ENCODE data around the gene PHF21B.
"Not testable (repeated sequence)": the region's sequence is repeated elsewhere in the genome, so short reads cannot be mapped to it uniquely, and the experiment has no call there.

The PHF21B gene

DNA sequence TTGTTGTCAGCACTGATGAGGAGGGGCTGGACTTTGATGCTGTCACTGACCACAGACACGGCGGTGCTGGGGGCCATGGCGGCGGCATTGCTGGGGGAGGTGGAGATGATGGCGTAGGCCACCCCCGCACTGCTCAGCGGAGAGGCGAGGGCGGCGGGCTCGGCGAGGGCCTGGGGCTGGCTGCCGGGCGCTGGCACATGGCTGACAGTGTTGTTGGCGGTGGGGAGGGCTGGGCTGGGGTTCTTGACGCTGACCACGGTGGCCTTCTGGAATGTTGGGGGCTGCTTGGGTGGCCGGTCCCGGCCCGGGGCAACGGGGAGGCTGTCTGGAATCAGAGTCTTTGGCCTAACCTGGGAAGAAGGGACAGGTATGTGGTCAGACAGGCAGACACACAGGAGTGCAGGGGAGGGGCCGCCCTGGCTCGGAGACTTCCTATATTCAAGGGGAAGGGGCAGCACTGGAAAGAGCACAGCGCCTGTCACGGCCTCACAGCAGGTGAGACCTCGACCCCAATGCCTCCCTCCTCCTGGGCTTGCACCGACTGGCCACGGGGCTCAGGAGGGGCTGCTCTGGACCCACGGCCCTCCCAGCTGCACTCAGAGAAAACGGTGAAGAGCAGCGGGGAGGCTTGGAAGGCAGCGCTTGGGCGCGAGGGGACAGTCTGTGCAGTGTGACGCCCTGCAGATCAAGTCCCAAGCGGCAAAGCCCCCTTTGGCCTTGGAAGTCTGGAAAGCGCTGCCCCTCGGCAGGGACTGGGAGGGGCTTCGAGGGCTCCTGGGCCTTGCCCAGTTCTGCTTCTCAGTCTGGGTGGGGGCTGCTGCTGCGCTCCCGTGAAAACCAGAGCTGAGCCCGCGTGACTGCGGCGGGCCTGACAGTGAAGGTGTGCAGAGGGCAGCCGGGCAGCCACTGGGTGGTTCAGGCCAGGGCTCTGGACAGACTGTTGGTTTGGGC lies 93.2 kb downstream of the PHF21B start:
- DNase-seq: no peak

DNA sequence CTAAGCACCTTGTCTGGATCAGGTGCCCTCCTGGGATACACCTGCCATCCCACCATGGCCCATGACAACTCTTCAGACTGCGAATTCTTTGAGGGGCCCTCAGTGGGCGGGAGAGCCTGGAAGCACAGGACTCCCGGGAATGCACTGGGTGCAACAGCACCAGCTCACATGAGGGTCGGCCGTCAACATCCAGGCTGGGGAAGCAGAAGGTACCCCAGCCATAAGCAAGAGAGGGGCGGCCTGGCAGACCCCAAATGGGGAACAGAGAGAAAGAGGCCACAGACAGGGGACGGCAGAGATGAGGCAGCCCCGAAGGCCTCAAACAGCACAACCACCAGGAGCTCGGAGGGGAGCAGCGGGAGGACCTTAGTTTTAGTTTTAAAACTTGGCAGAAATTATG lies 94.4 kb downstream of the PHF21B start:
- no peak for DNase-seq

DNA sequence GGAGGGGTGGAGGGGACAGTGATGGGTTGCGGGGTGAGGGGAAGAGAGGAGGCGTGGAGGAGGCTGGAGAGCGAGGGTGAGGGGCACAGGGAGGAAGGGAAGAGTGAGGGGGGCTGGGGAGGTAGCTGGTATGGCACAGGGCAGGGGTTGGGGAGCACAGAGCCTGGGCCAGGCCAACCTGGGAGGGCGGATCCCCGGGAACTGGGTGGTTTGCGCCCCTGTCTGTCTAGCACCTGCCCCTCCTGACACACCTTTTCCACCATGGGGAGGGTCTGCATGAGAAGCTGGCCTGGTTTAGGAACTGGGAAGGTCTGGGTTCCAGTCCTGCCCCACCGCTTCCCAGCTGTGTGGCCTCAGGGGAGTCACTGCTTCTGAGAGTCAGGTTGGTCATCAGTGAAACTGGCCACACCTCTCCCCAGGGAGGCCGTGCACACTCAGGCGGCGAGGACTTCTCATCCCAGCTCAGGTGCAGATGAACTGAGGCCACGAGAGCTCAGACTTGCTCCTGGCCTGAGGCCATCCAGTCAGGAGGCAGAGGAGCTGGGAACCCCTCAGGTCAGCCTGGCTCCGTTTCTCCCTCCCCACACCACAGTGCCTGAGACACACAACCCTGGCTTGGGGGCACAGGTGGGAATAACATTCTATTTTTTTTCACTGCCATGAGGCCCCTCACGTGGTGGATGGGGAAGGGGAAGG lies 95.6 kb downstream of the PHF21B start:
- DNase-seq: no peak

DNA sequence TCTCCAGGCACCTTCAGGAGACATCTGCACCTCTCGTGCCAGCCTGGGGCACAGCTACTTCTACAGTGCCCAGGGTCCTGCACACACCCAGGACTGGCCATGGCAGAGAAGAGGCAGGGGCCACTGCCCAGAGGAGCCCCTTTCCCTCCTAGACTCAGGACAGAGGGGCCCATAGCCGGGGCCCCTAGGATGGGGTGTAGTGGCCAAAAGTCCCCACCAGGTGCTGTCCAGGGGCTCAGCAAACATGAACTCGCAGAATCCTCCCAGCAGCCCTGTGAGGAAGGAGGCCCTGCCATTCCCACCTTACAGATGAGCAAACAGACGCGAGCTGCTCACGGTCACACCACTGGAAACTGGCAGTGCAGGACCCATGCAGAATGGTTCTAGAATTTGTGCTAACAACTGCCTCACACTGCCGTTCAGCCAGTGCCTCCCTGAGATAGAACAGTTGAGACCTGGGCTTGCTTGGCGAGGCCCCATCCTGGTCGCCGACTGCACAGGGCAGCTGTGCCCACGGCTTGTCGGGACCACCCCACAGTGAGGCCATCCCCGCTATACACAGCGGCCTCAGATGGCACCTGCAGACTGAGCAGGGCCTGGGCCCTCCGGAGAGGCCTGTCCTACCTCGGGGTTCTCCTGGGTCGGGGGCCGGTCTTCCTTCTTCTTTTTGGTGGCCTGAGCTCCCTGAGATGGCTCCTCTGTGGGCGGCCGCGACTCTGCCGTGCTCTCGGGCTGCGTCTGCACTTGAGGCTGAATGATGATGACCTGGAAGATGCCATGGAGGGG lies 96.4 kb downstream of the PHF21B start:
- DNase-seq: no peak

DNA sequence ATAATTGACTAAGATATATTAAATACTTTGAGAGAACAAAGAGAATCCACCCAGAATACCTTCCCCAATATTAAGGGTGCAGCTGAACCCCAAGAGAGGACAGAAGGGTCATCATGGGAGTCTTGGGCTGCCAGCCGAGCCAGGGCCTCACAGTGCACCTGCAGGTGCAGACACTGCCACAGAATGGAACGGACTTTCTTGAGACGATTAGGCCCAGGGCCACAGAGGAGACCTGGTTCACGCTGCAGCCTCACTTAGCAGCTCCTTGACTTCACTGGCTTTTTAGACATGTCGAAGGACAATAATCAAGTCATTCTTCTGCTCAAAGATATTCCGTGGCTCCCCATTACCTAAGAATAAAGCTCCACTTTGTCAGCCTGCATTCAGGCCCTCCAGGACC lies 100.6 kb downstream of the PHF21B start:
- no peak for DNase-seq

DNA sequence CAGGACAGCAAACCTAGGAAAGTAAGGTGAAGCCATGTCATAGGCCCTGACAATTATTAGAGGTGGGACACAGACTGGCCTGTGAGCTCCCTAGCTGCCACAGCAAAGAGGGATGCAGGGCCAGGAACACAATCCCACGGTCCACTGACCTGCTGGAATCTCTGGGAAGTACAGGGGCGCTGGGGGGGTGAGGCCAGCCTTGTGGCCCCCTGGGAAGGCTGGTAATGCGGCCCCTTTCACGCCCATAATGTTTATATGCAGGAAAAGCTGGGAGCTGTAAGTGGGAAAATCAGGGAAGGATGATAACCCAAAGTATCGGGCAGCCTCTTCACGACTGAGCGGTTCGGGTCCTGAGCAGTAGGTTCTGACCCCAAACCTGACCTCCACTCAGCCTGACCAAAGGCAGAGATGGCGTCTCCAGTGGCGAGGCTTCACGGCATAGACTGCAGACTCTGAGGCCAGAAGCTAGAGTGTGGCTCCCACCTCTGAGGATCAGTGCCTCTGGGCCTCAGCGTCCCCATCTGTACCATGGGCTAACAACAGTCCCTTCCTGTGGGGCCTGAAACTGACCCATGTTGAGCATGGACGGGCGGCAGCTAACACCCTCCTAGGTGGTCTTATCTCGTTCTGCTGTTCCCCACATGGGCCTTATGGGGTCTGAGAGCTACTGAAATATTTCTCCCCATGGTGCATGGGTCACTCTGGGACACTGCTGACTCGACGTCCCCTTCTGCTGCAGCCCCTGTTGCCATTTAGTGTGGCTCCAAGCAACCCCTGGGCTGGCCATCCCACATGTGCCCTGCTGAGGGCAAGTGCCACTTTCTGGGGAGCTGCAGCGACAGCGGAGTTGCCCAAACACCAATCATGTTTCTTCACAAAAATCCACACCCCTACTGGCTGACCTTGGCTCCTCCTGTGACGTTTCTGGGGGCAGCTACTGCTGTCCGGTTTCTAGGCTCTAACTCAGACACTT lies 101.8 kb downstream of the PHF21B start:
- DNase-seq: no peak

DNA sequence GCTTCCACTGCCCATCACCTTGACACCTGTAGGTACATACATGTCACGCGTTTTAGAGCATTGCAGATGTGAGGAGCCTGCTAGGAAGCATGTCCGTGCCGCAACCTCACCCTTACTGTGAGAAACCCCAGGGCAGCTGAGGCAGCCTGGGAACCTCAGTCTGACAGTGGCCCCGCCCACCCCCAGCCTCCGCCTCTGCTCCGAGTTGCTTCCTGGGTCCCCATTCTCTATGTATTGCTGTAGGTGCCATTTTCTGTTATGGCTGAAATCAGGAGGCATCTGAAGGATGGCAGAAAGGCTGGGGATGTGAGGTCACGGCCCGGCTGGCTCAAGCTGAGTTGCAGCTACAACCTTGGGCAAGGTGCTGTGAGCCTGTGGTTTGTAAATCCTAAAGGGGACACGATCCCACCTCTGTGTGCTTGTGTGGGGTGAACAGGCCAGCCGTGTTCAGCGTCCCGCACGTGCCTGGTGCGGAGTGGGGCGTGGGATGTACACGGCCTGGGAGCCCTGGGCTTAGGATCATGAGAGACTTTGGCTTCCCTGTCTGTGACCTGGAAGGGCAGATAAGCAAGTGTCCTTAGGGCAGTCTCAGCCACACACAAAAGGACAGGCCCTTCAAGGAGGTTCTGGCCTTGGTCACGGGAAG lies 102.7 kb downstream of the PHF21B start:
- DNase-seq: no peak

DNA sequence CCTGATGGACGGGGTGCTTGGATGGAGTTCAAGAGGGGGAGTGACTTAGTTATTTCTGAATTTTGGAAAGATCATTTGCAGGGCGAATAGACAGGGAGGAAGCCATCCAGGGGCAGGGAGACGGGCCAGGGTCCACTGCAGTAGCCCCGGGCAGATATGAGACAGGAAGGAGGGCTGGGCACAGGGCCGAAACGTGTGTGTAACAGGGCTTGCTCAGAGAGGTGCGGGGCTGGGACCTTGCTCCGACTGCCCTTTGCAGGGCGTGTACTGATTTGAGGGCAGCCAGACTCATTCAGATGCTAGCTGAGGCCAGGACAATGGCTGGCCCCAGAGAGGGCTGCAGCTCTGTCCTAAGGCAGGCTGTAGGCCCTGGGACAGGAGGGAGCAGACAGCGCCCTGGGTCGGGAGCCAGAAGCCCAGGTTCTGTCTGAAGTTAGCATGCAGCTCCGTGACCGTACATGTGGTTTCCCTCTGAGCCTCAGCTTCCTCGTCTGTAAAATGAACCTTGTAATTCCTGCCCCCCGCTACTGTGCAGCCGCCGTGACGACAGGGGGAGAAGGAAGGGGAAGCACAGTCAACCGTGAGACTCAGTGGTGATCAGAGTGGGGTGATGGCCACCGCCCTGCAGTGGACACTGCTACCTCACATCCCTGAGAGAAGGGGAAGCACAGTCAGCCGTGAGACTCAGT lies 103.4 kb downstream of the PHF21B start:
- no peak for DNase-seq

DNA sequence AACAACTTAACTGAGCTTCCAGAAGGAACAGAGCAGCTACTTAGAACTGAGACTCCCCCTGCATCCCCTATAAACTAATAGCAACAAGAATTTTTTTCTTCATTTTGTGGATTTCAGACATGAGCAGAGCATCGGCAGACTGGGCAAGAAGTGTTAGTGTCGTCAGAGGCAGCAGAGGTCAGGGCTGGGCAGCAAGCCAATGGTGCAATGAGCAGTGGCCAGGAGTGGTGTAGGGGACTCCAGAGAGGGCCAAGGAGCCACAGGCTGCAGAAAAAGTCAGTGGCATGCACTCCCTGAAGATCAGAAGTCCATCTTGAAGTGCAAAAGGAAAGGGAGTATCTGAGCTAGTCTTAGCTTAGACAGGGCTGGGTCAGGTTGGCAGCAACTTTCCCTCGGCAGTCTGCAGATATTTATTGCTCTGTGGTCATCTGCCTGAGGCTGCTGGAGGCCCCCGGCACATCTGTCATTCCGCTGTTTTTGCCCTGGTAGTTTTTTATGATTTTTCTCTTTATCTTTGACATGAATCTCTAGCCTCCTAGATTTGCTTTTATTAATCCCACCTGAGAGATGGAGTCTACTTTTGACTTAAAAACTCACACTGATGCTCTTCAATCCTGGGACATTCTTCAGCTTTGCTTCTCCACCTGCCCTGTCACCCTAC lies 105.2 kb downstream of the PHF21B start:
- not testable (repeated sequence) for DNase-seq

DNA sequence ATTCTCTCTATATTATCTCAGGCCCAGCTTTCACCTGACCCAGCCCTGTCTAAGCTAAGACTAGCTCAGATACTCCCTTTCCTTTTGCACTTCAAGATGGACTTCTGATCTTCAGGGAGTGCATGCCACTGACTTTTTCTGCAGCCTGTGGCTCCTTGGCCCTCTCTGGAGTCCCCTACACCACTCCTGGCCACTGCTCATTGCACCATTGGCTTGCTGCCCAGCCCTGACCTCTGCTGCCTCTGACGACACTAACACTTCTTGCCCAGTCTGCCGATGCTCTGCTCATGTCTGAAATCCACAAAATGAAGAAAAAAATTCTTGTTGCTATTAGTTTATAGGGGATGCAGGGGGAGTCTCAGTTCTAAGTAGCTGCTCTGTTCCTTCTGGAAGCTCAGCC lies 106.6 kb downstream of the PHF21B start:
- DNase-seq: not testable (repeated sequence)

DNA sequence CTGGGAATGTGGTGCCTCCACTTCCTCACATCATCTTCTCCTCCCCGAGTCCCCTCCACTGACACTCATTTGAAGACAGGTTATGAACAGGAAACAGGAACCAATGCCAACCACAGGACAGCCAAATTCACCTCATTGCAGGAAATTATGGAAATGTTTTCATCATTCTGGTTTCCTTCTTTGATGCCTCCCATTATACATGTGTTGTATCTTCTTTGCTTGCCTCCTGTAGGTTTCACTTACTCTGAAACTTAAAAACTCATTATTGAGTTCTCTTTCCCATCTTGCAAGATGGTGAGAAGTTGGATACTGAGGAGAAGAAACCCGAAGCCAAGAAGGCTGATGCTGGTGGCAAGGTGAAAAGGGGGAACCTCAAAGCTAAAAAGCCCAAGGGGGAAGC lies 108.5 kb downstream of the PHF21B start:
- no peak for DNase-seq

DNA sequence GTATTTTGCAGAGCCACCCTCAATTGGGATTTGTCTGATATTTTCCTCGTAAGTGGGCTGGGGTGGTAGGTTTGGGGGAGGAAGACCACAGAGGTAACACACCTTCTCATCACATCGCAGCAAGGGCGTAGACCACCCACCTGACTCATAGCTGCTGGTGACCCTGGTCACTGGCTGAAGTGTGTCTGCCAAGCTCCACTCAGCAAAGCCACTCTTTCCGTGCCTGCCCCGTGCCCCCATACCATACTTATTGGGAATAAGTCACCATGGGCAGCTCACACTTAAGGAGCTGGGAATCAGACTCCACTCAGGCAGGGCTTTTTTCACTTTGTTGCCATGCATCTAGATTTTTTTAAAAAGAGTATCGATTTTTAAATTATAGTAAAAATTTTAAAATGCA lies 111.6 kb downstream of the PHF21B start:
- DNase-seq: no peak

DNA sequence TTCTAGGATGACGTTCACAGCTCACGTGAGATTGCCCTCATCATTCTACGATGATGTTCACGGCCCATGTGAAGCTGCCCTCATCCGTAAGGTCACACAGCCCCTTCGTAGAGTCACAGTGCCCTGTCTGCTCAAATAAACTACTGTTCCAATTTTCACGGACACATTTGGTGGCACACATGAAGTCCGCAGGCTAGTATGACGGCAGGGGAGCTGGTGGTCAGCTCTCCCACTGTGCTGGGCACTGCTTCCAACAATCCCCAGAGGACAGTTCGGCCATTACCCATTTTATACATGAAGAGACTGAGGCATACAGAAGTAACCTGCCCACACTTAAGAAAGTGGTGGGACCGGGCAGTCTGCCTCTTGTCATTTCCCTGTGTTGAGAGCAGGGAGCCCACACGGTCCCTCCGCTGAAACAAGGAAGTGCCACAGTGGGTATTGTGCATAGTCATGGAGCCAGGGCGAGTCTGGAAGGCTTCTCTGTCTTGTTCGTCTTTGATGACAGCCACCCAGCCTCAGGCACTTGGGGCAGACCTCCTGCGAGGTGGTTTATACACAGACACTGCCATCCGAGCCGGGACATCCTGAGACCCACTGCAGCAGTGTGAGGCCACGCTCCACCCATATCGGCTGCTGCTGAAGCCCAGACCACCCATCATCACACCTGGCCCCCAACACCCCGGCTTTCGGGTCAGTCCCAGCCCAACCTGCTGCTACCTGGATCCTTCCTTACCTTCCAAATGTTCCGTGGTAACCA lies 114.3 kb downstream of the PHF21B start:
- DNase-seq: no peak

DNA sequence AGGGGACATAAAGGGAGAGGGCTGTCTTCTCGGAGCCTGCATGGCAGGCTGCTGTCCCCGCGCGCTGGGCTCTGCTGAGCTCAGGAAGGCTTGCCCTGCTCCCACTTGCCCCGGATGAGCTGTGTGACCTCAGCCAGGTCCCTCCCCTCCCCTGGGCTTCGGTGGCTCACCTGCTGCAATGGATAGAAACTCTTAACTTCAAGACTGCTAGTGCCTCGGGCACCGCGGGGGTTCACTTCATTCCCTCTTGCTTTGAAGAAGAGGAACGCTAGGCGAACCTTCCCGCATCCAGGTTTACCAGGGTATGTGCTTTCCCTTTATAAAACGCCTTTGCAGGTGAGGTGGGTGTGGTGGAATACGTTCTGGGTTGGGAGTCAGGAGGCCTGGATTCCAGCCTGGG lies 115.0 kb downstream of the PHF21B start:
- no peak for DNase-seq

DNA sequence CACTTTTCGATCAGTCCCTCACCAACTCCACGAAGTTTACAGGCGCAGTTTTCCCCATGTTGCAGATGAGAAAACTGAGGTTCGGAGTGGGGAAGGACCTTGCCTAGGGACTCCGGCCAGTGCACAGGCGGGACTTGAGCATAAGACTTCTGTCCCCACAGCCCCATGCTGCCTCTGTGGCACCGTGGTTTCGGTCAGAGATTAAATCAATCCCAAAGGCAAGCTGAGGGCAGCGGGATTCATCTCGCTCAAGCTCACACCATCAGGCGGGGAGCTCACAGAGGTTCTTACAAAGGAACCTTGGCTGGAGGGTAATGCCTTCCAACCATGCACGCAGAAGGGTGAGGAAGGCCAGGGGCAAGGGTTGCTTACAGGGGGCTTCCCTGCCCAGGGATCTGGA lies 115.5 kb downstream of the PHF21B start:
- no peak for DNase-seq

DNA sequence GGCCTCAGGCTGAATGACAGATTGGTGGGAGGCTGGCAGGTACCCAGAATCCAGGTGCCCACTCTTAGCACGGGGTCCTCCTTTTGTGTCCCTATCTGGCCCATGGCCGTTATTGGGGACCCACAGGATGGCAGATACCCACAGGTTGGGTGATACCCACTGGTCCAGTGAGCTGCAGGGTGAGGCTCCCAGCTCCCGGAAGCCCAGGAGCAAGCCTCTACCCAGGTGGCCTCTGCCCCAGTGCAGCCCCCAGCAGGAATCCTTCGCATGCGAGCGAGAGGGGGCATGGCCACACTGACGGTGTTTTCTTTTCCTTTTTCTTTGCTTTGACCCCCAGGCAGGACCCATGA lies 116.1 kb downstream of the PHF21B start:
- no peak for DNase-seq

DNA sequence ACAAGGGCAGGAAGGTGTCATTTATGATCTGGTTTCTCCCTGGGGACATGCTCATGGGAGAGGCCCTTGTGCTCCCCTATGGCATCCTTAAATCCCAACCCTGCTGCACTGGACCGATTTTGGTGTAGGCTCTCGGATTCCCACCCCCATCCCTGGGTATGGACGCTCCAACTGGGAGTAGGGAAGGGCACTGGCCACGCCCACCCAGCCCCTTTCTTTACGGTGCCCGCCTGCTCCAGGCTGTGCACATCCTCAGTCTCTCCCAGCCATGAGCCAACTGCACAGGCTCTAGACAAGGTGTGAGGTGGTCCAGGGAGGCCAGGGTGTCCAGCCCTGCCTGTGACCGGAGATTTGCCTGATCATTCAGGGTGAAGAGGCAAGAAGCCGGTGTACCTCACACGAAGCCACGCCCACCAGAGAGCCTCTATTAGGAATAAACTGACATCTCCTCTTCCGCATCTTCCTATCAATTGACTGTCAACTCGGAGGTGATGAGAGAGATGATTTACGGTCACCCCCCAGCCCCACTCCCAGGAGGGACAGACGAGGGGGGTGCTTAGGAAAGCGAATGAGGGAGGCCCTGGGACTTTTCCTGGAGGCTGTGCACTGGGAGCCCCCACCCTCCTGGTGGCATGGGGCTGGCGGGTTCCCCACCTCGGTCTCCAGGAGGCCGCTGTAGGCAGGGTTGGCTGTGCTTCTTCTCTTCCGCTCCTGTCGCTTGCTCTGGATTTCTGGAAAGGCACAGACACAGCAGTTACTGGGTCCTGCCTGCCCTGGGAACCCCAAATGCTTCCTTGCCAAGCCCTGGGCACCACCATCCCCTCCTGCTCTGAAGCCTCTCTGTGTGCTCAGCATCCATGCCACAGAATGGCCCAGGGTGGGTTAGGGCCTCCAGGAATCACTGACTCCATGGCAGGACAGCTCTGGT lies 116.7 kb downstream of the PHF21B start:
- no peak for DNase-seq

DNA sequence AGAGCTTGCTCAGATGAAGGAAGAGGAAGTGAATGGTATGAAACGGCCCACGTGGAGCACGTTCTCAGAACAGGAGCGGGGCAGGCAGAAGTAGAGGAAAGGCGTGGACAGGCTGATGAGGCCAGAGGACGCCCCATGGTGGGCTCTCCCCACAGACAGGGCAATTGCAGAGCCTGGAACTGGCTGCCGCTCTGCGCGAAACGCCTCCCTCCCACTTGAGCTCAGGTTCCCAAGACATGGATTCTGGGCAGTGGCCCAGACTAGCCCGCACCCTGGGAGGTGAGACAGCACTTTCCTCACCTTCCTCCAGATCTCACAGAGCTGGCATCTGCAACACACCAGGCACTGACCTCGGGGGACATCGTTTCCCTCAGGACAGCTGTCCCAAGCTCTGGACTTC lies 117.6 kb downstream of the PHF21B start:
- DNase-seq: no peak

DNA sequence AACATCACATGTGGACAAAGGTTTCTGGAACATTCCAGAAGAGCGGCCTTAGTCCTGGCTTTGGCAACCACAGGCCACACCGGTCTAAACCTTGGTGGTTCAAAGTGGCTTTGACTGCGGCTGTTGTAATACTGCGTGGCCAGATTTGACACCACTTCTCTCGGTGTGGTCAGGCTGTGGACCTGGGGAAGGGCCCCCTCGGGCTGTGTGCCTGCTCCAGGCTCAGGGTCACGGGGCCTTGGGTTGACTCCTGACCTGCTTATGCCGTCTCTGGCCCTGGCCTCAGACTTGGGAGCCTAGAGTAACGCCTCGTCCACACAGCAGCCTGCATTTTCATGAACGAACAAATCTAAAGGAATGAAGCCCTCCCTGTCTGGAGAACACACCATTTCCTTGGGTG lies 118.0 kb downstream of the PHF21B start:
- no peak for DNase-seq
